ENCODE measurements around the gene RAB44.
A peak's percentile ranks its signal among the peaks of the same experiment; 100 is the strongest.

RAB44 gene

GRCh38 chr6:36698871-36699271, 1.2 kb downstream of the RAB44 start:
- FAIRE-seq = no peak

GRCh38 chr6:36699348-36699747, 1.7 kb downstream of the RAB44 start:
- no peak for TF ChIP-seq CTCF (IDR thresholded peaks at IDR 0.05; ENCODE audit: insufficient read depth, missing control alignments)
- FAIRE-seq = no peak
- no peak for DNase-seq (ENCODE audit: insufficient read length, low spot score)

More at GRCh38 chr6:36698871-36699271, 1.2 kb downstream of the RAB44 start:
- no peak for TF ChIP-seq CTCF (IDR thresholded peaks at IDR 0.05; ENCODE audit: insufficient read depth, missing control alignments)
- DNase-seq (ENCODE audit: insufficient read length, low spot score) = no peak

DNA sequence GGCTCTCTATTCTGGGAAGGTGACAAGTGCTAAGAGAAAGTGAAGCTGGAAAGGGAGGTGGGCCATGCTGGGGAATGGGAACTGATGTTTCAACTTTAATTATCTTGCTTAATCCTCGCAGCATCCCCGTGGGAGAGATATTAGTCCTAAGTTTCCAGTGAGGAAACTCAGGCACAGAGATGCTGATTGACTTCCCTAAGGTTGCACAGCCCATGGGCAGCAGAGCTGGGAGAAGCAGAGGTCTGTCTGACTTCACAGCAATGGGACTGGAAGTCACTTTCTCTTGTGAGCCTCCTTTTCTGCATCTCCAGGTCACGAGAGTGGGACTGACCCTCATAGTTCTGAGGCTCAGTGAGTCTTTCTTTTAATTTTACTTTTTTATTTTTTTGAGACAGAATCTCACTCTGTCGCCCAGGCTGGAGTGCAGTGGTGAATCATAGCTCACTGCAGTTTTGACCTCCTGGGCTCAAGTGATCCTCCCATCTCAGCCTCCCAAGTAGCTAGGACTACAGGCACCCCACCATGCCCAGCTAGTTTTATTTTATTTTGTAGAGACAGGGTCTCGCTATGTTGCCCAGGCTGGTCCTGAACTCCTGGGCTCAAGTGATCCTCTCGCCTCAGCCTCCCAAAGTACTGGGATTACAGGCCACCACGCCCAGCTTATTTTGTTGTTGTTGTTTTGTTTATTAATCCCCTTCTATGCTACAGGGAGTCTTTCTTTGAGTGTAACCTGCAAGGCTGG, 2.6 kb downstream of the RAB44 start:
- no peak for FAIRE-seq
- TF ChIP-seq CTCF (IDR thresholded peaks at IDR 0.05; ENCODE audit: insufficient read depth, missing control alignments) = no peak
- DNase-seq (ENCODE audit: insufficient read length, low spot score) = no peak

GRCh38 chr6:36700831-36701230, 3.2 kb downstream of the RAB44 start:
- no peak for FAIRE-seq
- no peak for TF ChIP-seq CTCF (IDR thresholded peaks at IDR 0.05; ENCODE audit: insufficient read depth, missing control alignments)
- no peak for DNase-seq (ENCODE audit: insufficient read length, low spot score)

GRCh38 chr6:36701401-36701991, 3.9 kb downstream of the RAB44 start:
- TF ChIP-seq CTCF (IDR thresholded peaks at IDR 0.05; ENCODE audit: insufficient read depth, missing control alignments) = peak; percentile 22
- FAIRE-seq (no peak), DNase-seq (ENCODE audit: insufficient read length, low spot score) (no peak)

GRCh38 chr6:36702656-36703055, 5.0 kb downstream of the RAB44 start:
- DNase-seq (ENCODE audit: insufficient read length, low spot score) (no peak), FAIRE-seq (no peak)
- TF ChIP-seq CTCF (IDR thresholded peaks at IDR 0.05; ENCODE audit: insufficient read depth, missing control alignments) = no peak

DNA sequence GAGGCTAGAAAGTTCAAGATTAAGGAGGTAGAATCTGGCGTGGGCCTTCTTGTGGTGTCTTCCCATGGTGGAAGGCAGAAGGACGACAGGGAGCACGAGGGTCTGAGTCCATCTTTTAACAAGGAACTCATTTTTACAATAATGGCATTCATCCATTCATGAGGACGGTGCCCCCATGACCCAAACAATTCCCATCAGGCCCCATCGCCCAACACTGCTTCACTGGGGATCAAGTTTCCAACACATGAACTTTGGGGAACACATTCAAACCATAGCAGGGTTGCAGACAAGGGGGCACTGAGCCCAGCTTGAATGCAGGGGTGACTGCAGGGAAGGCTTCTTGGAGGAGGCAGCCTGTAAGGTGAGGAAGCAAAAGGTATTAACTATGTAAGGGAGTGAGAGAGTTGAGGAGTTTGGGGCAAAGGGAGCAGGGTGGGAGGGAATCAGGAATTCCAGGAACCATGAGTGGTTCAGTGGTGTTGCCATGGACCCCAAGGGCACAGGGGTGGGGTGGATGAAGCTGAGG, 5.5 kb downstream of the RAB44 start:
- DNase-seq (ENCODE audit: insufficient read length, low spot score) = no peak
- no peak for TF ChIP-seq CTCF (IDR thresholded peaks at IDR 0.05; ENCODE audit: insufficient read depth, missing control alignments)
- FAIRE-seq = no peak
